ENCODE data around the gene G6PC2. TPM values are rescaled to one million over a fixed set of nuclear protein-coding genes. Genes with fewer than 3 reads are reported as not detected.

Gene G6PC2
- total and polyA plus RNA-seq, 2 of the 8 experiments (the other 6 are each of a cell fraction or from before 2014, with no cell fraction given) = not detected

GRCh38 chr2:168894101-168894500 lies 7.0 kb upstream of the G6PC2 start:
- no peak overlapping the region for H2BK15ac ChIP-seq (ENCODE audit: low read length)
- DNase-seq (ENCODE audit: low read depth in 1 of 2, low spot score in 2 of 2) = no peak
- CTCF ChIA-PET (ENCODE audit: partially characterized antibody) = no interaction called here
- H3K4me2 ChIP-seq (ENCODE audit: insufficient read depth in 1 of 2, low read depth in 2 of 2, low read length in 2 of 2) = no peak overlapping the region
- H3K23ac ChIP-seq (ENCODE audit: insufficient read length) = no peak overlapping the region
- no peak overlapping the region for H2AFZ ChIP-seq (ENCODE audit: low read length)
- H3K56ac ChIP-seq (replicated peaks; ENCODE audit: insufficient read length, low read depth, low read length) = no peak overlapping the region
- H2BK20ac ChIP-seq (ENCODE audit: low read length) = no peak overlapping the region
- H4K20me1 ChIP-seq (replicated peaks in 1 of 2; ENCODE audit: control insufficient read depth in 1 of 2, insufficient read depth in 2 of 2, low read length in 2 of 2) = no peaks in the 10 kb centered on the region
- H3K27me3 ChIP-seq (replicated peaks in 1 of 4; ENCODE audit: control insufficient read depth in 3 of 4, extremely low read depth in 1 of 4, insufficient read depth in 3 of 4, low read length in 3 of 4) = no peaks in the 10 kb centered on the region
- no peak for TF ChIP-seq CEBPB (IDR thresholded peaks at IDR 0.05; ENCODE audit: low read depth, low read length)
- no peak for TF ChIP-seq RXRA (IDR thresholded peaks at IDR 0.05; ENCODE audit: insufficient read depth, low read depth, low read length)
- TF ChIP-seq NRF1 (IDR thresholded peaks at IDR 0.05; ENCODE audit: low read depth, low read length) = no peak
- no peak for TF ChIP-seq TCF12 (IDR thresholded peaks at IDR 0.05; ENCODE audit: low read depth, low read length)
- no peaks in the 10 kb centered on the region for H3K36me3 ChIP-seq (ENCODE audit: control insufficient read depth in 2 of 4, insufficient read depth in 4 of 4, low read length in 3 of 4)
- no peak overlapping the region for H2AK5ac ChIP-seq (ENCODE audit: low read depth, low read length)
- 95% methylated on average over 1 of the region's 1 CpG; no CpG with 5 or more reads in 1 of the 2 experiments for whole genome bisulfite sequencing, 2 experiments (ENCODE audit: extremely low coverage in 1 of 2, insufficient coverage in 1 of 2, insufficient read length in 1 of 2, insufficient replicate concordance in 2 of 2, low coverage in 1 of 2, low lambda C conversion rate in 2 of 2, missing lambda C conversion rate in 1 of 2)
- H2BK12ac ChIP-seq (ENCODE audit: low read depth, low read length) = no peak overlapping the region
- H3K79me1 ChIP-seq (ENCODE audit: low read depth, low read length) = no peaks in the 10 kb centered on the region
- H3K4me1 ChIP-seq (replicated peaks in 1 of 4; ENCODE audit: control insufficient read depth in 3 of 4, insufficient read depth in 4 of 4, low read length in 3 of 4) = no peaks in the 10 kb centered on the region; a peak in 2 of 7 replicates
- POLR2A ChIA-PET (ENCODE audit: partially characterized antibody) = interaction anchor here (1.7 kb wide), 1 partner anchor 13 kb away, joined by 3 read pairs; no protein-coding TSS in a partner anchor
- H3K4me3 ChIP-seq (ENCODE audit: extremely low read depth in 1 of 4, insufficient read depth in 2 of 4, low read depth in 3 of 4, low read length in 4 of 4) = no peak overlapping the region
- peaks cover 7% of the 10 kb centered on the region for H3K23me2 ChIP-seq (ENCODE audit: low read depth, low read length)
- no peak overlapping the region for H3K27ac ChIP-seq (ENCODE audit: low read depth, low read length)
- no peak overlapping the region for H4K8ac ChIP-seq (ENCODE audit: extremely low read depth, insufficient read depth, low read length)
- no peak overlapping the region for H2BK120ac ChIP-seq (replicated peaks; ENCODE audit: low read depth, low read length)
- H4K91ac ChIP-seq (replicated peaks; ENCODE audit: insufficient read length, low read length) = no peak overlapping the region
- H2BK5ac ChIP-seq (ENCODE audit: low read depth, low read length) = no peak overlapping the region
- no peak overlapping the region for H4K5ac ChIP-seq (ENCODE audit: insufficient read length, low read depth, low read length)
- H3K14ac ChIP-seq (ENCODE audit: insufficient read length) = no peak overlapping the region
- no peak overlapping the region for H3K18ac ChIP-seq (ENCODE audit: extremely low read depth, low read length)
- peaks cover 0 to 8% of the 10 kb centered on the region in 2 experiments; a peak in 2 of 4 replicates for H3K79me2 ChIP-seq (ENCODE audit: control insufficient read depth in 1 of 2, insufficient read depth in 2 of 2, low read length in 2 of 2)
- no peaks in the 10 kb centered on the region for H3K9me3 ChIP-seq (ENCODE audit: insufficient read depth in 2 of 2, low read depth in 1 of 2, low read length in 1 of 2)
- no peak overlapping the region for H3K9ac ChIP-seq (replicated peaks in 1 of 4; ENCODE audit: extremely low read depth in 1 of 4, low read depth in 3 of 4, low read length in 3 of 4)
- no peak overlapping the region for H3K4ac ChIP-seq (replicated peaks; ENCODE audit: insufficient read length, low read depth, low read length)
- no peak for FAIRE-seq
